Bronchial epithelial cell (primary cell): ENCODE data around the gene CELF4. TPM values are rescaled to one million over a fixed set of nuclear protein-coding genes. Genes with fewer than 3 reads are reported as not detected.

Experiments
- DNase-seq: peaks from one replicate; pipeline ENCODE4 v3.0.0-alpha.2; 2010; ENCODE audit warnings: low read depth
- FAIRE-seq: peaks from 2 replicates; lab custom pipeline; 2011; peaks lifted over from hg19 to GRCh38; lab: Jason Lieb, UNC
- H3K27me3 ChIP-seq: 2 replicates; pipeline ENCODE4 v1.5.1; 2011; ENCODE audit warnings: low read length; ENCODE audit not compliant: control insufficient read depth, insufficient read depth
- H3K36me3 ChIP-seq: 2 replicates; pipeline ENCODE4 v1.5.1; 2011; ENCODE audit warnings: low read length; ENCODE audit not compliant: control insufficient read depth, insufficient read depth
- H3K4me3 ChIP-seq: 2 replicates; pipeline ENCODE4 v1.5.1; 2011; ENCODE audit warnings: mild to moderate bottlenecking, low read depth, low read length, control low read depth
- CTCF ChIP-seq: IDR thresholded peaks from 2 replicates; pipeline ENCODE4 v1.5.1; 2011; ENCODE audit warnings: mild to moderate bottlenecking, moderate library complexity, low read length, control low read depth, inconsistent platforms; ENCODE audit not compliant: insufficient read depth, severe bottlenecking
- total RNA-seq: library from RNA; depleted of rRNA; stranded (reverse); fragments of >200 nt; gene quantifications from 2 replicates; pipeline ENCODE4 v1.2.1, GENCODE V29; 2014

Gene CELF4
- total RNA-seq, 1 donor from 2014 or later, result not detected

DNA sequence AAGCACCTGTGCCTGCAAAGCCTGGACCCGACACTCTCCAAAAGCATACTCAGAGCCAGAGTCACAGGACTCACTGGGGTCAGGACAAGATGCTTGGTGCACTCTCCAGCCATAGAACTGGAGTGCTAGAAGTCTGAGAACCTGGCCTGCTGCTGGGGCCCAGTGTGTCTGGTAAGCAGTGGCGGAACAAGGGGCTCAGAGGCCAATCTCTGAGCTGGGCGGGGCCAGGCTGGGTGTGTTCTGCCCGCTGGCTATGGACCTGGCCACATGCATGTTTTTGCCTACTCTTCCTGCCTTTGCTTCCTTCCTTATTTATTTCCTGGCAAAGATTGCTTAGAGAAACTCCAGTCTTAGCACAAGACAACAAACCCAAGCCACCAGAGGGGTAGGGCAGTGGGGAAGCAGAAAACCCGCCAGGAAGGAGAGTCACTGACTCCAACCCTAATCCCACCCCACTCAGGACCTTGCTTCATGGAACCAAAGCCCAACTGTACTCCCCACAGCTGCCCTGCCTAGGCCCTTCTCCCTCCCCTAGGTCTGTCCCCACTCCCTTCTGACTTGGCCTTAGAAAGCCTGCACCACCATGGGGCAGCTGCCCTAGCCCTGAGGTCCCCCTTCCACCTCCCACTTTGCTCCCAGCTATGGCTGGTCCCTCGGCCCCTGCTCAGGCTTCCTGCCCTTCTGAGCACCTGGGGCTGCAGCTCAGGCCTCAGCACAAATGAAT lies 315.5 kb downstream of the CELF4 start:
- no peak for TF ChIP-seq CTCF
- FAIRE-seq, result no peak

DNA sequence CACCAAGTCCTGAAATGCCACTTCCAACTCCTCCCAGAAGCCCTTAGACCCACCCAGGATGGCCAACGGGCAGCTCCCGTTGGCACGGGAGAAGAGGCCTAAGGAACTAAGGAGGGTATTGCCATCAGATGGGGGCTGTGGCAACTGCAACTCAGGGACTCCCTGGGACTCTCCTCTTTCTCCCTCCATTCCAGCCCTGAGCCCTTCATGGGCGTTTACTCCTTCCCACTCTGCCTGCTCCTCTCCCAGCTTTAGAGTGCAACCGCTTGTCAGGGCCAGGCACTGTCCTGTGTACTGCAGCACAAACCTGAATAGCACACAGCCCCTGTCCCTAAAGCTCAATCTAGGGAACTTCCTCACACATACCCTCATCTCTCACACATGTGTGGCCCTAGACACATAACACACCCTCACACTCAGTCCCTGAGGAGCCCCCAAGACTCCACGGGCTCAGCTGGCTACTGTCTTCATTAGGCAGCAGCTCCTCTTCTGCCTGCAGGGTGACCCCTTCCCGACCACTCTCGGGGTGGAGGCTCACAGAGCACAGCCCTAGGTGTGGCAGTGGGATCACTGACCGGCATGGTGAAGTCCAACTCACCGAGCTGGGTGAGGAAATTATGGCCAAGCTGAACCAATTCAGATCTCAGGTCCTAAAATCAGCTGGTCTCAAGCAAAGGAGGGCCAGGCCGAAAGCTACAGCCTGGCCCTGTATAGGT lies 316.3 kb downstream of the CELF4 start:
- no peak for TF ChIP-seq CTCF
- H3K27me3 ChIP-seq, result no peaks in the 10 kb centered on the region
- FAIRE-seq (no peak), DNase-seq (no peak)
- H3K4me3 ChIP-seq, result no peak overlapping the region
- H3K36me3 ChIP-seq, result no peaks in the 10 kb centered on the region

More for the DNA sequence above, 315.5 kb downstream of the CELF4 start:
- H3K4me3 ChIP-seq, result no peak overlapping the region
- DNase-seq, result no peak
- H3K36me3 ChIP-seq, result no peaks in the 10 kb centered on the region
- H3K27me3 ChIP-seq, result peaks cover 5% of the 10 kb centered on the region

DNA sequence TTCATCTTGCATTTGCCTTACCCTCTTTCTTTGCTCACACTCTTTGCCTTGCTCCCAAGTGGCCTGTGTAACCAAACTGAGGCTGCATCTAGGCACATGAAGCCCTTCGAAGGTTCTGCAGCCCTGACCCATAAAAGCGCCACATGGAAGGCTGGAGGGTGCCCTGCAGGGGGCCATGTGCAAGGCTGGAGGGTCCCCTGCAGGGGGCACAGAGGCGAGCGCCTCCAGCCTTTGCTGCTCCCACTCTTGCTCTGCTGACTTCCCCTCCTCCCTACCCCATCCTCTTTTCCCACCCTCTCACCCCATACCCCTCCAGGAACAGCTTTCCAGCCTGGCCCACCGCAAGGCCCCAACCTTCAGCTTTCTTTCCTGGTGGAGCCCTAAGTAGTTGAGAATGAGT lies 317.3 kb downstream of the CELF4 start:
- no peaks in the 10 kb centered on the region for H3K27me3 ChIP-seq
- DNase-seq, result no peak
- H3K36me3 ChIP-seq, result no peaks in the 10 kb centered on the region
- no peak for FAIRE-seq
- no peak for TF ChIP-seq CTCF
- no peak overlapping the region for H3K4me3 ChIP-seq

DNA sequence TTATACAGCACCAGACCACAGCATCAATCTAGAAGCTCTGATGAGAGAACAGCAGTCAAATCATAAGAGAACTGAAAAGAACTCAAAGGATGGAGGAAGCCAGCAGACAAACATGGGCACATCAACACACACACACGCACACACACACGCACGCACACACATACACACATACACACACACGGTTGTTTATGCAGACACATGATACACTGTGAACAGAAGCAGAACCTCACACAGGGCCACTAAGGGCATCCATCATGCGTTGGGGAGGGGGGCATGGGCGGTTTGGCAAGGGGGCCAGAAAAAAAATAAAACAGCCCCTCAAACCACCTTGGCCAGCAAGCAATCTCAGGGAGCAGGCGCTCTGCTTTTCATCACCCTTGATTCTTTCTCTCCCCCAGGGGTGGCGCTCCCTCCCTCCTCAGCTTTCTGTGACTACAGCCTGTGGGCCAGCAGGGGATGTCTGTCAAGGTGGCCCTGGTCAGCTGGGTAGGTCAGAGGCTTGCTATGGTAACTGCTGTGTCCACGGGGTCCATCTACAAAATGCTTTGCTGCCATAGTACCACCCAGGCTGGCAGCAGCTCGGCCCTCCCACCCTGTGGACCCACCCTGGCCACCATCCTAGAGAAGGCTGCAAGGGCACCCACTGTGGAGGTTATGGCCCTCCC lies 318.0 kb downstream of the CELF4 start:
- no peak for FAIRE-seq
- Histone ChIP-seq H3K4me3 (no peak overlapping the region), H3K36me3 (no peaks in the 10 kb centered on the region), H3K27me3 (no peaks in the 10 kb centered on the region)
- no peak for TF ChIP-seq CTCF
- DNase-seq, result no peak

- Histone ChIP-seq H3K27me3 (no peaks in the 10 kb centered on the region), H3K4me3 (no peak overlapping the region), H3K36me3 (no peaks in the 10 kb centered on the region)
- no peak for TF ChIP-seq CTCF
- no peak for FAIRE-seq
- DNase-seq, result no peak
Measured at GRCh38 chr18:37246779-37247340, 318.7 kb downstream of the CELF4 start.
